GM12801 (cell line): ENCODE results near the gene ALDH8A1.

Experiments used
- CTCF ChIP-seq: IDR thresholded peaks from one replicate; pipeline ENCODE4 v1.5.1; 2011; ENCODE audit warnings: control low read depth; ENCODE audit not compliant: insufficient read length; ENCODE audit errors: extremely low read depth

ALDH8A1 gene

GRCh38 chr6:134936931-134937330, 13.0 kb downstream of the ALDH8A1 start:
- TF ChIP-seq CTCF: no peak

- TF ChIP-seq CTCF: no peak
Observed at GRCh38 chr6:134936476-134936875, 13.4 kb downstream of the ALDH8A1 start.

DNA sequence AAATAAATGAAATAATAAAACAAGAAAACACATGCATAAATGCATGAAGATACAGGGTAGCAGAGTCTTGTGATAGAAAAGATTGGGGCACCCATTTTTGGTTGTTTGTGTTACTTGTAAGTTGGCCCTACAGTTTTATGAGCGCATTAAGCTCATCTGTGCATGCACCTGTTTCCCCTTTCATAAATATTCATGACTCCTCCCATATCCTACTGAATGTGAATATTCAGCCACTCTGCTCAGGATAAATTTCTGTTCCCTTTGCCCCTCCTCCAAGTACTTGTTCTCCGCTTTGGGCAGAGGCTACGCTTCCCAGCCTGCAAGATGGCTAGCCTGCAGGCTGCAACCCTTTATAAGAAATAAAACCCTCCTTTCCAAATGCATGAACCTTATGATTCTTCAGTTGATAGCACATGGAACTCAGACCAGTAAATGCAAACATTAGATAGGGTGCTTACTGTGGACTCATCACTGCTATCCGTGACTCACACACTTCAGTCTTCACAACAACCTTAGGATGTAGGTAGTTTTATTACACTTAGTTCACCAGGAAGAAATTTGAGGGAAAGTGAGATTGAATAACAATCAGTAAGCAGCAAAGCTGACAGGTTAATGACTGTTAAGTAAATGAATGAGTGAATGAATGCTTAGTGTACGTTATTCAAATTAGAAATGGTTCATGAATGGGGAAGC, 15.0 kb downstream of the ALDH8A1 start:
- no peak for TF ChIP-seq CTCF

DNA sequence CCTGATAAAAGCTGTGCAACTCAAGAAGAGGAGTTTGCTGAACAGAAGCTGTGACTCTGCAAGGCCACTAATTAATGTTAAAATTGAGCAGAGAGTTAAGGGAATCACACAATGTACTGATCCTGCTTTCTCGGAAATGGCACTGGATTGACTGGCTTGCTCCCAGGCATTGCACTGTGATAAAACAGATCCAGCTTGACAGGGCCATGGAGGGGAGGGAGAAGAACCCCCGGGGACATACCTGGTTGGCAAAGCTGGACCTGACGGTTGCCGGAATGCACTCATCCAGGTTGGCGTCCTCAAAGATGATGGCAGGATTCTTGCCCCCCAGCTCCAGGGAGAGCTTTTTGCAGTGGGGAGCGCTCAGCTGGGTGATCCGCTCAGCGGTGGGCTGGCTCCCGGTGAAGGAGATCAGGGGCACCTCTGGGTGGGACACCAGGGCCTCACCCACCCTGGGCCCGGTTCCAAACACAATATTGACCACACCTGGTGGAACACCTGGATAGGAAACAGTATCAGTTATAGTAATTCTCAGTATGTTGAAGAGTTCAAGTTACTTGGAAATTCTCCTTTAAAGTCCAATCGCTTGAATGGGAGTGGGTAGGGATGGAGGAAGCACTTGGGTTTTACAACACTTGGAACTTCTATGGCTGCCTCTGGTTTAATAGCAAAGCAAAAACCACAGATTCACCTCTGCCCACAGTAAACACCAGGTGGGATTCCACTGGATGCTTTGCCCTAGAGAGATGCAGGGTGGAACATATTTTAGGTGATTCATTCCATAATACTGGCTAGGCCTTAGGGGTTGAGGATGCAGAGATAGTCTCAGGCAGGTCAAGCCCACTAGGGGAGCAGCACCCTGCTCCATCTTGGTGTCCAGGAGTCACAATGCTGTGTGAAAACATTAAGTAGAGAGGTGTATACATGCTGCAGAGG, 17.1 kb downstream of the ALDH8A1 start:
- TF ChIP-seq CTCF: no peak

DNA sequence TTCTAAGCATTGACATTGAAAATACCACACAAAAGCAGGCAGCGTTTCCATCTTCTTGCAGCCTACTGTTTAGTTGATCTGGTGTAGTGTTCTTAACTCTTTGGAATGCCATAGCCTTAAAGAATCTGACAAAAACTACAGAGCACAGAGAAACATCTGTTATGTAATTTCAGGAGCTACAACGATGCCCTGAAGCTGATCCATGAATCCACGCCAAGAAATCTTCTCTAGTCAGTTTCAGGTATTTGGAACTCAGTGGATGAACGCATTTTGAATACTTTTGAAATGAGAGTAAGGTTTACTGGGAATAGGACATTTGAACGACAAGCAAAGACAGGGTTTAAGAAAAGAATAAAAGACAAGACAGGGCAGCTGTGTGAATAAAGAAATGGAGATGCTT, 17.8 kb downstream of the ALDH8A1 start:
- no peak for TF ChIP-seq CTCF

- no peak for TF ChIP-seq CTCF
Observed at GRCh38 chr6:134930463-134930862, 19.4 kb downstream of the ALDH8A1 start.

GRCh38 chr6:134928151-134928900, 21.6 kb downstream of the ALDH8A1 start:
- TF ChIP-seq CTCF: no peak
